HL-60 (cell line): ENCODE data around the gene IFNGR1.

Source experiments
- DNase-seq, 2 experiments: peaks; one replicate each; pipeline ENCODE4 v3.0.0-alpha.2; 2010 to 2020; ENCODE audit warnings: low read depth in 1 of 2, low spot score in 1 of 2
- H3K27ac ChIP-seq: fragments of 250-450 bp; sonication (Bioruptor Pico); replicated peaks from 2 replicates; pipeline ENCODE4 v1.5.1; 2020; ENCODE audit warnings: mild to moderate bottlenecking, moderate library complexity
- H3K27me3 ChIP-seq: fragments of 250-450 bp; sonication (Bioruptor Pico); 2 replicates; pipeline ENCODE4 v1.5.1; 2021; ENCODE audit warnings: mild to moderate bottlenecking, moderate library complexity; ENCODE audit not compliant: insufficient read depth, poor library complexity, severe bottlenecking
- H3K4me3 ChIP-seq: replicated peaks from 2 replicates; pipeline ENCODE4 v1.5.1; 2011; ENCODE audit warnings: mild to moderate bottlenecking, control low read depth, low read length; ENCODE audit not compliant: insufficient read depth
- GABPA ChIP-seq: IDR thresholded peaks from 2 replicates; pipeline ENCODE4 v1.6.1; 2012; ENCODE audit warnings: low read depth
- POLR2AphosphoS5 ChIP-seq: IDR thresholded peaks from 2 replicates; pipeline ENCODE4 v1.6.1; 2012; ENCODE audit warnings: low read depth
- REST ChIP-seq: IDR thresholded peaks from 2 replicates; pipeline ENCODE4 v1.6.1; 2012; ENCODE audit warnings: low read depth; ENCODE audit not compliant: insufficient replicate concordance
- SPI1 ChIP-seq: IDR thresholded peaks from 2 replicates; pipeline ENCODE4 v1.6.1; 2012; ENCODE audit warnings: low read depth, mild to moderate bottlenecking, borderline replicate concordance
- TF ChIP-seq, protein P1 (sequence below): IDR thresholded peaks from one replicate; pipeline ENCODE4 v1.5.1; 2011; ENCODE audit warnings: low read length, control low read depth, inconsistent platforms; ENCODE audit not compliant: insufficient read depth

The IFNGR1 gene

GRCh38 chr6:137172734-137173431, 46.3 kb downstream of the IFNGR1 start:
- no peak overlapping the region for H3K27ac ChIP-seq
- H3K27me3 ChIP-seq = no peaks in the 10 kb centered on the region
- no peak overlapping the region for H3K4me3 ChIP-seq
- TF ChIP-seq, protein P1, sequence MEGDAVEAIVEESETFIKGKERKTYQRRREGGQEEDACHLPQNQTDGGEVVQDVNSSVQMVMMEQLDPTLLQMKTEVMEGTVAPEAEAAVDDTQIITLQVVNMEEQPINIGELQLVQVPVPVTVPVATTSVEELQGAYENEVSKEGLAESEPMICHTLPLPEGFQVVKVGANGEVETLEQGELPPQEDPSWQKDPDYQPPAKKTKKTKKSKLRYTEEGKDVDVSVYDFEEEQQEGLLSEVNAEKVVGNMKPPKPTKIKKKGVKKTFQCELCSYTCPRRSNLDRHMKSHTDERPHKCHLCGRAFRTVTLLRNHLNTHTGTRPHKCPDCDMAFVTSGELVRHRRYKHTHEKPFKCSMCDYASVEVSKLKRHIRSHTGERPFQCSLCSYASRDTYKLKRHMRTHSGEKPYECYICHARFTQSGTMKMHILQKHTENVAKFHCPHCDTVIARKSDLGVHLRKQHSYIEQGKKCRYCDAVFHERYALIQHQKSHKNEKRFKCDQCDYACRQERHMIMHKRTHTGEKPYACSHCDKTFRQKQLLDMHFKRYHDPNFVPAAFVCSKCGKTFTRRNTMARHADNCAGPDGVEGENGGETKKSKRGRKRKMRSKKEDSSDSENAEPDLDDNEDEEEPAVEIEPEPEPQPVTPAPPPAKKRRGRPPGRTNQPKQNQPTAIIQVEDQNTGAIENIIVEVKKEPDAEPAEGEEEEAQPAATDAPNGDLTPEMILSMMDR = no peak
- TF ChIP-seq POLR2AphosphoS5 (no peak), REST (no peak), GABPA (no peak), SPI1 (no peak)
- no peak for DNase-seq

DNA sequence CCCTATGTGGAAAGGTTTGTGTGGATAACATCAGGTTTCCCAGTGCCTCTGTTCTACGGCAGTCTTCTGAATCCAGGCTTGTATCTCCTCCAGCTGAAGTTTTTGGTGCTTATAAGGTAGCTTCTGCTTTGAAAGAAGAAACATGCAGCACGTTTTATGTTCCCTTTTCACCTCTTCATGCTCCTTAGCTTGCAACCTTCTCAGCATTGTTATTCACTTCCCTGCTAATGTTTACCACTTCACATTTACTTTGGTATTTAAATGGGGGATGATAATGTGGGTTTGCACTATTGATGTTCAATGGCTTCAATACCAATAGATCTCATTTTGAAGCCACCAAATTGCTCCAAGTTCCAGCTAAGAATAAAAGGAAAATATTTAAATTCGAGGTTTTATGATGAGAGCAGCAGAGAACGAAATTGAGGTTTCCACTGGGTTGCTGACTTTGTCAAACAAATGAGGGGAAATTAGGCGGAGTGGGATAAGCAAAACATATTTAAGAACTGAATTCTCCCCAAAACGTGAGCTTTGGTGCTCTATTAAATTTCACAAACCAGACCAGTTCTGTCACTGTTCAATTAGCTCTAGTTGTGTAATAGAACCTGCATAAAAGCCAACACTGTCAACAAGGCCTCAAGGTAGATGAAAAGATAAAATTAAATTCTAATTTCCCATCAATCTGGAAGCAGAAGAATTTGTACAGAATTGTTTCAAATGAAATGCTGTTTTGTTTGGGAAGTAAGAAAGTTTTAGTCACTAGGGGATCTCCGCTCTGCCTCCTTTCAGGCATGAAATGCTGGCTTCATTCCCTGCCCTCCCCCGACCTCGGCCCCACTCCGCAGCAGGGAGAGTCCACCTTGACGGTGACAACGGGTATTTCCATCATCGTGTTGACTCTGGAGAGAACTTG, 47.1 kb downstream of the IFNGR1 start:
- Histone ChIP-seq H3K27me3 (no peaks in the 10 kb centered on the region), H3K27ac (no peak overlapping the region), H3K4me3 (no peak overlapping the region)
- TF ChIP-seq GABPA = no peak
- TF ChIP-seq REST = no peak
- TF ChIP-seq POLR2AphosphoS5 = no peak
- TF ChIP-seq, protein P1 = no peak
- no peak for TF ChIP-seq SPI1
- DNase-seq = no peak

GRCh38 chr6:137171053-137171374, 48.2 kb downstream of the IFNGR1 start:
- H3K27ac ChIP-seq = no peak overlapping the region
- TF ChIP-seq, protein P1 = no peak
- no peak for TF ChIP-seq REST
- no peak for TF ChIP-seq SPI1
- TF ChIP-seq POLR2AphosphoS5 = no peak
- no peak for TF ChIP-seq GABPA
- no peaks in the 10 kb centered on the region for H3K27me3 ChIP-seq
- no peak overlapping the region for H3K4me3 ChIP-seq
- no peak for DNase-seq
